ENCODE results near the gene KCNA10. TPM values are rescaled to one million over a fixed set of nuclear protein-coding genes. Genes with fewer than 3 reads are reported as not detected.

KCNA10 gene
- total RNA-seq, 2 donors from 2014 or later, result not detected

DNA sequence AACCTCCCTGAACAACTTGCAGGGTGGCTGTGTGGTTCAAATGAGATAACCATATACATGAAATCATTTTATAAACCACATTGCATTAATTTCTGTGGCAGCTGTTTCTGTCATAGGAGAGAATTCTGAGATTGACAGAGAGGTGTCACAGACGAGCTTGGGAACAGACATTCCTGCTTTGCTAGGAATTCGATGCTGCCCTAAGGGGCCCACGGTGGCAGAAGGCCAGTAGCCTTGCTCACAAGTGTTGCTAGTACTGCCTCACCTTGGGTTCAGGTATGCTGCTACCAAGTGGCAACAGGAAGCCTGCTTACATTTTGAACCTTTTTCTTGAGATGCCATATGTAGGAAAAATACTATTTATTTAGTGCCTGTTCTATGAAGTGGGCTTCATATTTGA, 13.4 kb downstream of the KCNA10 start:
- H3K4me3 ChIP-seq, result no peak overlapping the region
- WGBS, result 18% methylated on average over 3 of the region's 3 CpGs

DNA sequence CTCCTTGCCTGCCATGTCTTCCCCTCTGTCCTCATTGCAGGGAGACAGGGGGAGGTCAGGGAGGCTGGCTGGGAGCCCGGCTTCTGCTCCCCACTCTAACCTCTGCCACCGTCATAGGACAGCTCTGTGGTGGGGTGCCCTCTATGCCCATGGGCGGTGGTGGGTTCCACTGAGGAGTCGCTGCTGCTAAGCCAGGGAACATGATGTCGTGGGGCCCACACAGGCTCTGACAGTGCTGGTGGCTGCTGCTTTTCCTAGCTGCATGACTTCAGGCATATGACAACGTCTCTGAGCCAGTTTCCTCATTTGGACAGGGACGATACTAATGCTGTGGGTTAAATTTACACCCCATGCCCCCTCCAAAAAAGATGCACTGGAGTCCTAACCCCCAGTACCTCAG, 14.7 kb downstream of the KCNA10 start:
- 75% methylated on average over 6 of the region's 7 CpGs for WGBS
- TF ChIP-seq, protein P1, sequence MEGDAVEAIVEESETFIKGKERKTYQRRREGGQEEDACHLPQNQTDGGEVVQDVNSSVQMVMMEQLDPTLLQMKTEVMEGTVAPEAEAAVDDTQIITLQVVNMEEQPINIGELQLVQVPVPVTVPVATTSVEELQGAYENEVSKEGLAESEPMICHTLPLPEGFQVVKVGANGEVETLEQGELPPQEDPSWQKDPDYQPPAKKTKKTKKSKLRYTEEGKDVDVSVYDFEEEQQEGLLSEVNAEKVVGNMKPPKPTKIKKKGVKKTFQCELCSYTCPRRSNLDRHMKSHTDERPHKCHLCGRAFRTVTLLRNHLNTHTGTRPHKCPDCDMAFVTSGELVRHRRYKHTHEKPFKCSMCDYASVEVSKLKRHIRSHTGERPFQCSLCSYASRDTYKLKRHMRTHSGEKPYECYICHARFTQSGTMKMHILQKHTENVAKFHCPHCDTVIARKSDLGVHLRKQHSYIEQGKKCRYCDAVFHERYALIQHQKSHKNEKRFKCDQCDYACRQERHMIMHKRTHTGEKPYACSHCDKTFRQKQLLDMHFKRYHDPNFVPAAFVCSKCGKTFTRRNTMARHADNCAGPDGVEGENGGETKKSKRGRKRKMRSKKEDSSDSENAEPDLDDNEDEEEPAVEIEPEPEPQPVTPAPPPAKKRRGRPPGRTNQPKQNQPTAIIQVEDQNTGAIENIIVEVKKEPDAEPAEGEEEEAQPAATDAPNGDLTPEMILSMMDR (IDR thresholded peaks at IDR 0.05), result no peak
- TF ChIP-seq POLR2A (IDR thresholded peaks at IDR 0.05) (no peak), POLR2AphosphoS5 (IDR thresholded peaks at IDR 0.05) (no peak)

More for the DNA sequence above, 13.4 kb downstream of the KCNA10 start:
- TF ChIP-seq, protein P1 (IDR thresholded peaks at IDR 0.05), result no peak
- TF ChIP-seq POLR2AphosphoS5 (IDR thresholded peaks at IDR 0.05), result no peak
- no peak for TF ChIP-seq POLR2A (IDR thresholded peaks at IDR 0.05)
- H3K36me3 ChIP-seq, result no peaks in the 10 kb centered on the region
- intact Hi-C loops (cut with DNase I), result no loop called here
- DNase-seq (ENCODE audit: low spot score), result no peak
- no peaks in the 10 kb centered on the region for H3K4me1 ChIP-seq (replicated peaks)
- no peak overlapping the region for H3K27ac ChIP-seq
- no peaks in the 10 kb centered on the region for H3K27me3 ChIP-seq (replicated peaks; ENCODE audit: insufficient read depth)
- H3K9me3 ChIP-seq, result no peaks in the 10 kb centered on the region

DNA sequence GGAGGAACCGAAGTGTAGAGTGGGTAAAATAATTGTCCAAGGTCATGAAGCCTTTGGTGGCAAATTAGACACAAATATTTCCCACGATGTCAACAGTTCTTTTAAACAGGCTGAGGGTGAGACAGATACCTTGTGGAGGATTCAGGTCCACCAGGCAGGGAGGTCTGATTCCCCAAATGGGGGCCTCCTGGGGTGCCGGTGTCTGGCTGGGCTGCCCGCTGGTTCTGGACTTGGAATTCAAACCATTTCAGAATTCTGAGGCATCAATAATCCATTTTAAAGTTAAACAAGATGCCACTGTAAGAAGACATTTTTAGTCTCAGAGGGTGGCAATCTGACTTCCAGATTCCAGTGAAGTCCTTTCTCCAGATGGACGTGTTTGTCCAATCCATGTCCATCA, 15.5 kb downstream of the KCNA10 start:
- Histone ChIP-seq H3K36me3 (no peaks in the 10 kb centered on the region), H3K27me3 (replicated peaks; ENCODE audit: insufficient read depth) (no peaks in the 10 kb centered on the region), H3K4me3 (no peak overlapping the region), H3K4me1 (replicated peaks) (no peaks in the 10 kb centered on the region), H3K27ac (no peak overlapping the region), H3K9me3 (no peaks in the 10 kb centered on the region)
- TF ChIP-seq POLR2A (IDR thresholded peaks at IDR 0.05), result no peak
- TF ChIP-seq, protein P1 (IDR thresholded peaks at IDR 0.05), result no peak
- TF ChIP-seq POLR2AphosphoS5 (IDR thresholded peaks at IDR 0.05), result no peak
- no peak for DNase-seq (ENCODE audit: low spot score)
- intact Hi-C loops (cut with DNase I), result no loop called here
- WGBS, result 79% methylated on average over 5 of the region's 5 CpGs

More for the DNA sequence above, 14.7 kb downstream of the KCNA10 start:
- no peak for DNase-seq (ENCODE audit: low spot score)
- Histone ChIP-seq H3K4me1 (replicated peaks) (no peaks in the 10 kb centered on the region), H3K27me3 (replicated peaks; ENCODE audit: insufficient read depth) (no peaks in the 10 kb centered on the region), H3K27ac (no peak overlapping the region), H3K4me3 (no peak overlapping the region), H3K36me3 (no peaks in the 10 kb centered on the region), H3K9me3 (no peaks in the 10 kb centered on the region)
- intact Hi-C loops (cut with DNase I), result no loop called here

DNA sequence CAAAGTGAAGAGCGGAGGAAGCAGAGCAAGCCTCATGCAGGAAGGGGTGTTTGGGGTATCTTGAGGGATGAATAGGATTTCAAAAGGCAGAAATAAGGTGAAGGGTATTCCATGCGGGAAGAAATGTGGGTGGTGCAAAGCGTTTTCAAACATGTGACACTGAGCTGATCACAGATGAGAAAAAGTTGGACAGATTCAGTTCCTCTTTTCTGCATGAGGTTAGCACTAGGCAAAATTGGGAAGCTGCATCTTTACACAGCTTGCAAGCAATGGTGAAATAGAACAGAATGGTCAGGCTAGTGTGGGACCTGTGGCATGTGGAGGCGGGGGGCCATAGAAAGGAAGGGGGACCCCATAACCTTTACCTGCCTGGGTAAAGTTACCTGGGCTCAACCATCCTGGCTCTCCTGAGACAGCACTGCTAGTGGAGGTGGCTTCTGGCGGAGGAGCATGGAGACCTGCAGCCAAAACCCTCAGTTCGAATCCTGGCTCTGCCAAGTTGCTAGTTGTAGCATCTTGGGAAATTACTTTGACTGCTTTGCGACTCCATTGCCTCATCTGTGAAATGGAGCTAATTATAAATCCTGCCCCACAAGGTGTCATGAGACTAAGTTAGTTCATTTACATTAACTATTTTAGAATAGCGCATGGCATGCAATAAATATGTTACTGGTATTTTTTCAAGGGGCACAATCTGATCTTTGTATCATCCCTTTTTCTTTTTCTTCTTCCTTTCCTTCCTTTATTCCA, 16.4 kb downstream of the KCNA10 start:
- 76% methylated on average over 8 of the region's 8 CpGs for WGBS
- Histone ChIP-seq H3K36me3 (no peaks in the 10 kb centered on the region), H3K9me3 (no peaks in the 10 kb centered on the region), H3K27ac (no peak overlapping the region), H3K4me3 (no peak overlapping the region), H3K4me1 (replicated peaks) (no peaks in the 10 kb centered on the region), H3K27me3 (replicated peaks; ENCODE audit: insufficient read depth) (no peaks in the 10 kb centered on the region)
- no peak for DNase-seq (ENCODE audit: low spot score)
- TF ChIP-seq POLR2AphosphoS5 (IDR thresholded peaks at IDR 0.05) (no peak), POLR2A (IDR thresholded peaks at IDR 0.05) (no peak)
- TF ChIP-seq, protein P1 (IDR thresholded peaks at IDR 0.05), result no peak
- intact Hi-C loops (cut with DNase I), result no loop called here

Data from prostate gland (tissue), 2 donors.